ENCODE results near the gene ALOX5AP.

The ALOX5AP gene

GRCh38 chr13:30735025-30735871 lies at the start of gene ALOX5AP:
Gene ALOX5AP (plus strand): TSS chr13:30735543. CDS start chr13:30735606, 63 bp downstream.
- DNase-seq = no peak

- DNase-seq = no peak
Observed at GRCh38 chr13:30685987-30686386, 49.4 kb upstream of the ALOX5AP start.

DNA sequence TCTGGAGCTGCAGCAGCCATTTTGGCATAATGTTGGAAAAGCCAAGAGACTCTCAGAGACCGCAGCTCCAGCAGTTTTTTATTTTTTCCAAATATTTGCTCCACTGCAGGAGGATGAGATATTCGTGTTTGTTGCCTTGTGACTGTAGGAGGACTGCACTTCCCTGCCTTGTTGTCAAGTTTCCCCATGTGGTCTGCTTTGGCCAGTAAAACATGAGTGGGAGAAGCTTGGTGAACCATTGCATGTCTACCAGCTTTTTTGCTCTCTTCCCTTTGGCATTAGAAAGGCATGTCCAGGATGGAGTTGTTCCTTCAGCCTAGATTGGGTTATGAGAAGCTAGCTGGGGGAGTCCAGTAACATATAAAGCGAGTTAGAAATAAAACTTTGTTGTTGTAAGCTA lies 47.7 kb upstream of the ALOX5AP start:
- DNase-seq = no peak

GRCh38 chr13:30689752-30690151 lies 45.6 kb upstream of the ALOX5AP start:
- no peak for DNase-seq

DNA sequence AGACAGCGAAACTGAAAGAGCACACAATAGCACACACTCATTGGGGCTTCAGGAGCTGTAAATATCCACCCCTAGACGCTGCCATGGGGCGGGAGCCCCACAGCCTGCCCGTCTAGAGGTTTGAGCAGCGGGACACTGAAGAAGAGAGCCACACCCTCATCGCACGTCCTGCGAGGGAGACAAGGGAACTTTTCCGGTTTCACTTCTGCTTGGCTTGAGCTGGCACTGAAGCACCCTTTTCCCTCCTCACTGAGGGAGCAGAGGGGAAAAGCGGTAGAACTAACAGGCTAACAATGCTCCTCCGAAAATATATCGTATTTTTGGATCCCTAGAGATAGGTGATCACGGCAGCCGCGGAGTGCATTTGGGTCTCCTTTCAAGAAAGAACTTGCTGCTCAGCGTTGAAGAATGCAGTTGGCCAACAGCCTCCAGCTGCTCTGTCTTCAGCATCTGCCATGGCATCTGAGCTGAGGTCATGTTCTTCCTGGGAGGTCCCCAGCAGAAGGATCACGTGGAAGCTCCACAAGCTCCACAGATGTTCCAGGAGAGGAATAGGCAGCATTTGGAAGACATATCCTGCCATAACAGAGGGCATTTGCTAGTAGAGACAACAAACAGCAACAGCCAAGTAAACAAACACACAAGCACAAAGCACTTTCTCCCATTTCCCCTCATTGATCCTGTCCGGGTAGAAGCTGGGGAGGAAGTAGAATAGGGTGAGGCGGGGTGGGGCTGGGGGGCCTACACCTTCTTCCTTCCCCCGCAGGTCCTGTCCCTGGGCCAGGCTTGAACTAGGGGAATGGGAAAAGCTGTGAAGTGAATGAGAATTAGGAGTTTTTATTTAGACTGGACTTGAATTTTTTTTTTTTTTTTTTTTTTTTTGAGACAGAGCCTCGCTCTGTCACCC lies 44.8 kb upstream of the ALOX5AP start:
- peak; percentile 88 for DNase-seq

- DNase-seq = no peak
Observed at GRCh38 chr13:30692113-30692512, 43.2 kb upstream of the ALOX5AP start.

DNA sequence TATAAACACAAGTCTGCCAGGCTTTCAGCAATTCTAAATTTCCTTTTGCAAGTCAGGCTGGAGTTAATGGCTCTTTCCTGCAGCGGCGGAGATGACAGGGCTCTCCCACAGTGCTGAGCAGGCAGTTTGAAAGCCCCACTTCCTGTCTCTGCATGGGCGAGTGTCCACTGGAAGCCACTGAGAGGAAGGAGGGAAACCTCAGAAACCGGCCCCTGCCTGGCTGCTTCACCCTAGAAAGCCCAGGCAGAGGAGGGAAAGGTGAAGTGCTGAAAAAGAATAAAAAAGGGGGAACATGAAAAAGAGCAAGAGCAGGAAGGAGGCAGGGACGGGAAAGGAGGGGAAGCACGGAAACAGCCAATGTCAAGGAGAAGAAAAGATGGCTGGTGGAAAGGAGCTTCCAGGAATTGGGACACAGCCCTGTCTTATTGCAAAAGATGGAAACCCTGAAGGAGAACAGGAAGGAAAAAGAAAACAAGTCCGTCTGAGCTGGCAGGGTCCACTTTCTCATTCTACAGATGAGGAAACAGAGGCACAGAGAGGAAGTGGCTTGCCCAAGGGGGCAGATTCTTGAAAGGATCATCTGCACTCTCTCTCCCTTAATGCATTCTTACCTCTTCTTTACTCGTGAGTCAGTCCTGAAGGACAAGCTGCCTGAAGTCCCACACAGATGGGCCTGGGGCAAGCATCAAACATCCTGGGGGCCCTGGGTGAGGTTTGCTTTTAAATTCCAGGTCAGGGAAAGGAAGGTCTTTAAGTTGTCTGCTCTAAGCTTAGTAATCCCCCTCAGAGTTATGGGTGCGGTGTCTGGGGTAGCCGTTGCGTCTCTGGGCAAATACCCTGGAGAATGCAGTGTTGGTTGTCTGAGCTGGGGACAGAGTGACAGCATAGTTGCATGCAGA lies 38.8 kb upstream of the ALOX5AP start:
- no peak for DNase-seq

DNA sequence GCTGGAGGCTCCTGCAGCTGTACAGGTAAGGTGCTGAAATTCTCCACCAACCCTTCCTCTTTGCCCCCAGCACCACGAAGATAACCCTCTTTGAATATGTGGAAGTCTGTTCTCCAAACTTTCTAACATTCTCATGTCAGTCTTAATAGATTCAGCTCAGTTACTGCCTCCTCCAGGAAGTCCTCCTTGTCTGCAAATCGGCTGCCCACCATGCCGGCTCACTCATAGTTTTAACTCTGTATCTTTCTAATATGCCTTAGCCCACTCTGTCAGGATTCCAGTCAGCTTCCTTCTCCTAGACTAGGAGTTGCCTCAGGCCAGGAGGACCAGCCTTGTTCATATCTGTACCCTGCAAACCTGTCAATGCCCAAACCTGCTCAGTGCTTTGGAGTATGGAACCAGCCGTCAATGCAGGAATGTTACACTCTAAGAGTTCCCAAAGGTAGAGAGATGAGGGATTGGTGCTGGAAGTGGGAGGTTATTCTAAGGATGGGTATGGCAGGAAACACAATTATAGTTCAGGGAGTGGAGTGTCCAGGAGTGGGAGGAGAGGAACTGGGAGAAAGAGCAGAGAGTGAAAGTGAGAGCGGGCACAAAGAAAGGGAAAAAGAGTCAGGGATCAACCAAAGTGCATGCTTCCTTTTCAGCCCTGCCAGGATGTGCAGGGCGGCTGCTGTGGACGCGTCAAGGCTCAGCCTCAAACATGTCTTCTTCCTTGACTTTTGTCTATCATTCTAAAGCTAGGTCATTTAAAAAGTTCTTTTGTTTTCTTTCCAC lies 38.0 kb upstream of the ALOX5AP start:
- DNase-seq = no peak

DNA sequence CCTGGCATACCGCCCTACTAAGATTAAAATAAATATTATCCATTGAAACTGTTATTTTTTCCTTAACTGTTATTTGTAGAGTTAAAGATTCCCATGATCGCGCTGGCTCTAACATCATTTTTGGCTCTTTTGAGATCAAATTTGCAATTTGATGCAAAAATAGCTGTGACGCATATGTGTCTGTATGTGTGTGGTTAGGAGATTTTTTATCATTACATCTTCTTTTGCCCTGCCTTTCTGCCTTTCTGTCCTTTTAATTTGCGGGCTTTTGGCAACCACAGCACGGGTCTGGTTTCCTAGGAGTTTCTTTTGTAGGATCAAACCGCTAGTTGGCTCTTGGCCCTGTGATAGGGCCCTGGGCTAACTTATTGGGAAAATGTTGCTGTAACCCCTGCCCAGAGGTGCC lies 37.3 kb upstream of the ALOX5AP start:
- no peak for DNase-seq

DNA sequence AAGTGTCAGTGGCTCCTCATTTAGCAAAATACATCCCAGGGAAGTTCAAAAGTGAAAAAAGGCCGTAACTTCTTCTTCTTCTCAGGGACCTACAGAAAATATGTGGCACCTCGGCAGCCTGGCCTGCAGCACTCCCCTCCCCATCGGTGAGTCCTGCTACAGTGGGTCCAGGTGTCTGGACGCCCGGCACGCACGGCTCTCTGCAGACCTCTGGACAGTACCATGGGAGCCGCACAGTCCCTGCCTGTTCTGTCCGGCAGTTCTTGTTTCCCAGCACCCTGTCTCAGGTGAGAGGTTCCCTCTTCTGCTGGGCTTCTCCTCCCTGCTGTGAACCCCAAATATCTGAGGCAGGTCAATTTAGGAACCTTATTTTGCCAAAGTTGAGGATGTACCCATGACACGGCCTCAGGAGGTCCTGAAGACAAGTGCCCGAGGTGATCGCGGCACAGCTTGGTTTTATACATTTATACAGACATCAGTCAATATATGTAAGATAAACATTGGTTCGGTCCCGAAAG lies 36.8 kb upstream of the ALOX5AP start:
- DNase-seq = no peak

DNA sequence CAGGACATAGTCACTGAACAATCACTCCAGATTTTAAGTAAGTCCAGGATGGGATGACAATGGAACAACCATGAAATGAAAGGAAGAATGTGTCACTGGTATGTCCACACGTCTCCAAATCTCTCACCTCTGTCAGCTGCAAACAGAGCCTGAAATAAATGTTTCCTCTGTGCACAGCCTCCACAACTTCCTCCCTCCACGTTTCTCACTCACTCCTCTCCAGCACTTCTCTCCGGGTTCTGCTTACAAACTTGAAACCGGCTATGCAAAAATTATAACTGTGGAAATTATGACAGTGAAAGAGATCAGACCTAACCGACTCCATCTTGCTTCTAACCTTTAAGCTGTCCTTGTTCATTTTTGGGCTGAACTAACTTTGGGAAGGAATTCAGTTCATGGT lies 35.0 kb upstream of the ALOX5AP start:
- no peak for DNase-seq

- no peak for DNase-seq
Observed at GRCh38 chr13:30702006-30702405, 33.3 kb upstream of the ALOX5AP start.

DNA sequence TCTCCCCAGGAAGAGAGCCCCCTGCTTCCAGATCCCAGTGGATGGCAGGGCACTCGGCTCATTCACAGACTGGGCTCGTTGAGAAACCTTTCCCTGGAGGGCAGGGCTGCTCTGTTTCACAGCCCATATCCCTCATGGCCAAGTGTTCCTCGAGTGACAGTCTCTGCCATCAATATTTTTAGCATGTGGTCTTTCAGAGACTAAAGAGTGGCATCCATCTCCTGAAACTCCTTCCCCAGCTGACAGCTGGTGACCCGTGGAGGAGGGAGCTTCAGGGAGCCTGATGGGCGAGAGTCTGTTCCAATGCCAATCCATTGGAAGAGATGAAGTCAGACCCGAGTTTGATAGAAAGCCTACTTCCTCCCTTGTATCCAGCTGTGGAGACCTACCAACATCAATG lies 30.7 kb upstream of the ALOX5AP start:
- no peak for DNase-seq

- DNase-seq = no peak
Observed at GRCh38 chr13:30705680-30706079, 29.7 kb upstream of the ALOX5AP start.

- no peak for DNase-seq
Observed at GRCh38 chr13:30708541-30708940, 26.8 kb upstream of the ALOX5AP start.

- DNase-seq = no peak
Observed at GRCh38 chr13:30710442-30710841, 24.9 kb upstream of the ALOX5AP start.

DNA sequence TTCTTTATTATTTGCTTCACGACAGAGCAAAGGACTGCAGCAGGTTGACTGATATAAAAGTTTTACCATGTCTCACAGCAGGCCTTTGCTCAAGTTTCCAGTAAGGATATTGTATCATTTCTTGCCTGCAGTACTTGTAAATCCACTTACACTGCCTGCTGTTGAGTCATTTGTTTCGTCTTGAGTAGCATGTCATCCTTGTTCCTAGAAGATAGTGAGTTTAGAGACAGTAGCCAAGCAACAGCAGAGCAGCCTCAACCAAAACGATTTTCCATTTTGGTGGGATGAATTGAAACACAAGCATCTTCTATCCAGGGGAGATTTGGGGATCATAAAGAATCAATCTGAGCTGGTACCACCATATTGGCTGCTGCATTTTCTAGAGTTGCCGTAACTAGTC lies 24.0 kb upstream of the ALOX5AP start:
- DNase-seq = no peak

DNA sequence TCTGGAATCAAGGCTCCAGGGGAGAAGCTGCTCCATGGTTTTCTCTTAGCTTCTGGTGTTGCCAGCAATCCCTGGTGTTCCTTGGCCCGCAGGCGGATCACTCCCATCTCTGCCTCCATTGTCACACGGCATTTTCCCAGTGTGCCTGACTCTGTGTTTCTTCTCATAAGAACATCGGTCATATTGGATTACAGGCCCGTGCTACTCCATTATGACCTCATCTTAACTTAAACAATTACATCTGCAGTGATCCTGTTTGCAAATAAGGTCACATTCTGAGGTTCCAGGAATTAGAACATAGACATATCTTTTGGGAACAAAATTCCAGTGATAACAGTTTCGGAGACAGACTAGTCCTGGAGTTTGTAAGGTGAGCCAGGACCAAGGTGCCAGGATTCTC lies 23.5 kb upstream of the ALOX5AP start:
- no peak for DNase-seq

DNA sequence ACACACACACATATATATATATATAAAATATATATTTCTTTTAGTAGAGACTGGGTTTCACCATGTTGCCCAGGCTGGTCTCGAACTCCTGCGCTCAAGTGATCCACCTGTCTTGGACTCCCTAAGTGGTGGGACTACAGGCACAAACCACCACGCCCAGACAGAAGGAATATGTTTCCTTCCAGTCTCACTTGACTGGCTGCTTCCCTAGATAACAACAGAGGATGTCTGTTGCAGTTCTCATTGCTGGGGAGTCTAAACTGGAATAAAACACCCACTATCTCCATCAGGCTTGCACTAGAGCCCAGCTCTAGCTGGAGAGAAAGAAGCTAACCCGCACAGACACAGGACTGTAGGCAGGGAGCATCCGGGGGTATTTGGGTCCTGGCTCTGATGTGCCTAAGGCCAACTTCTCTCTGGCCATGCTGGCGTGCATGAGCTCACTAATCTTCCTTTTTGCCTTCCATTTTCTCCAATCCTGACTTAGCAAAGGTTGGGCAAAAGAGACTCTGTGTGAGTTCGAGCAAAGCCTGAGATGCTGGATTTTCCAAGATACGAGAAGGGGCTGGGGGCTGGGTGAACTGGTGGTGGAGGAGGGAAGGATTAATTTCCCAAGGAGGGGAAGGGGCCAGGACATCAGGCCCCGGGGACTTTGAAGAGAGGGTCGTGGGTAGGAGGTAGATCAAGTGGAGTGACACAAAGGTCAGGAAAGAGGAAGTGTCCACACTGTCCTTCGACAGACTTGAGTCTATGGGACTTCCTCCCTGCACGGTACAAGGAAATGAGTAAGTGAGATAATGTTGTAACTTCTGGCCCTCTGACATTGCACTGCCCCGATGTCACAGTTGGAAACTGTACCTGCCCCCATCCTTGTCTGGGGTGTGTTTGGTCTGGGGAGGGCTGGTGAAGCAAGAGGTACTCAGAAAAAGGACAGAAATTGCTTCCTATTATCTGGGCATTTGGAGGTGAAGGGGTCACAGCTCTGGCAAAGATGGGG lies 22.5 kb upstream of the ALOX5AP start:
- peak; percentile 8 for DNase-seq

- DNase-seq = no peak
Observed at GRCh38 chr13:30714629-30715371, 20.5 kb upstream of the ALOX5AP start.

Measured in NCI-H1694 treated with DMSO at 0.1 percent for 48 hours (cell line).